NCI-H1436 treated with DMSO at 0.1 percent for 48 hours (cell line): ENCODE results near the gene ARL4C.
A peak's percentile ranks its signal among the peaks of the same experiment; 100 is the strongest.
"Not testable (repeated sequence)": the region's sequence is repeated elsewhere in the genome, so short reads cannot be mapped to it uniquely, and the experiment has no call there.

Source experiments
- DNase-seq: peaks from one replicate; lab custom pipeline; 2025; lab: John Stamatoyannopoulos, UW

Gene ARL4C

GRCh38 chr2:234476766-234477165 is 20.1 kb downstream of the ARL4C start:
- no peak for DNase-seq

- DNase-seq = no peak
Observed at GRCh38 chr2:234474654-234475053, 22.2 kb downstream of the ARL4C start.

GRCh38 chr2:234472155-234472554 is 24.7 kb downstream of the ARL4C start:
- no peak for DNase-seq

DNA sequence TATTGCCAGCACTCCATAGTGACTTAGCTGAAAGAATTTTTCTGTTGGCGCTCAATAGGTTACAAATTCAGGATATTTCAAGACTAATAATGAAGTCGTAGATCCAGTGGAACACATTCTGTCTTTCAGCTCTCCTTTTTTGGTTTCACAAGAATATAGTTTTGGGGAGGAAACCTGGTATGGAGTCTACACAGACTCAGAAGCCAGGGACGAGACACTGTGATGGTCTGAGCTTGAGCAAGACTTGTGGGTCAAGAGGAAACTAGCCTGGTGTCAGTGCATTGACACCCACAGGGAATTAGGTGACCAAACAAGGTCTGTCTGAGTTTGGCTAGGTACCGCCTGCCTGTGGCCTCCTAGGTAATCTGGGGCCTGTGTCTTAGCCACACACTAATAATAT is 26.9 kb downstream of the ARL4C start:
- DNase-seq = no peak

- no peak for DNase-seq
Observed at GRCh38 chr2:234469251-234469845, 27.5 kb downstream of the ARL4C start.

DNA sequence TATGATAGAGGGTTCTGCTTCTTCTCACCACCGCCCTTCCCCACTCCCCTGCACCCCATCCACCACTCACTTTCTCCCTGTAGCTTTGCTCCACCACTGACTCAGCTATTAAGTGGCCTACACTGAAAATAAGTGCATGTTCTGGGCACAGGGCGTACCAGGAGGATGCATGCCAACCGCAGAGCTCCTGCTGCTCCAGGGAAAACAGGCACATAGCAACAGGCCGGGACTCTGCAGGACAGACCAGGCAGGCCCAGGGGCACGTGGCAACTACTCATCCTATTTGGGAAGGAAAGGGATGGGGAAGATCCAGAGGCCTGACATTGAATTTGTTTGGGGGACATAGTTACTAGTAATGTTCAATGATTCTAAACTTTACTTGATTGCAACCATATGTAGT is 28.4 kb downstream of the ARL4C start:
- no peak for DNase-seq

GRCh38 chr2:234467289-234467688 is 29.6 kb downstream of the ARL4C start:
- DNase-seq = no peak

DNA sequence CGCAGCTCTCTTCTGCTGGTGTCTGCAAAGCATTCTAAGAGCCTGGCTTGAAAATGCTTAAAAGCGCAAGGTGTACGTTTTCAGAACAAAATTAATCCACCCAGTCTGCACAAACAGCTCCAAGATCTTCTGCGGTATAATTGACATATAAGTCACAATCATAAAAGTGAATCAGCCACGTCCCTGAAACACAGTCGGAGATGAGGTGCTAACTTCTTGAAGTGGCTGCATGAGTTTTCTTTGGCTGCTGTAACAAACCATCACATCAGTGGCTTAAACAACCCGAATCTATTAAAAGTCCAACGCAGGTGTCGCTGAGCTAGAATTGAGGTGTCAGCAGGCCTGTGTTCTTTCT is 32.6 kb downstream of the ARL4C start:
- no peak for DNase-seq

DNA sequence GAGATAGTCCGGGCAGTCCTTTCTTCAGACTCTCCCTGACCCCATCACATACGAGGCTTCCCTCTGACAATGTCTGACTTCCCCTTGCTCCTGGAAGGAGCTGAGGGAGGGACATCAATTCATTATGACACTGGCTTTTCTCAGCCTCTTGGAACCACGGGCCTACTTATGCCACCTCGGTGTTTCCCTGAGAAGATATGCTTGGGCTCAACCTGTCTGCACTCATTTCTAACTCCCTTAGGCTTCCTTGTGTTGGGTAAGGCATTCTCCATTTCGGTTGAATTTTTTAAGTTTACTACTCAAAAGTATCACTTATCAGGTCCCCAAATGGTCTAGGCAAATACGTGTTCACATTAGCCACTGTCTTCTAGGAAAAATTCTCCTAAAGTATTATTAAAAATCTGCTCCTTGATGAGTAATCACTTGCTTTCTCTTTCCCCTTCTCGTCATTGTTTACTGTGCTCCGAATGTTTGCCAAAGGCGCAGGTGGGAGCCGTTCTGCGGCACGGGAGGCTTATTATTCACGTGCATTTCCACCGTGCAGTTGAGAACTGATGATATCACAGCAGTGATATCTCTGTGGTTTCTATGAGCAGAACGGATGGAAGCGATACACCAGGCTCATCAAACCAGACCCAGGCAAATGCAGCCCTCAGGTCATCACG is 33.1 kb downstream of the ARL4C start:
- peak; percentile 74 for DNase-seq

- no peak for DNase-seq
Observed at GRCh38 chr2:234462218-234462992, 34.5 kb downstream of the ARL4C start.

GRCh38 chr2:234459401-234460009 is 37.4 kb downstream of the ARL4C start:
- no peak for DNase-seq

- DNase-seq = no peak
Observed at GRCh38 chr2:234458466-234458865, 38.4 kb downstream of the ARL4C start.

DNA sequence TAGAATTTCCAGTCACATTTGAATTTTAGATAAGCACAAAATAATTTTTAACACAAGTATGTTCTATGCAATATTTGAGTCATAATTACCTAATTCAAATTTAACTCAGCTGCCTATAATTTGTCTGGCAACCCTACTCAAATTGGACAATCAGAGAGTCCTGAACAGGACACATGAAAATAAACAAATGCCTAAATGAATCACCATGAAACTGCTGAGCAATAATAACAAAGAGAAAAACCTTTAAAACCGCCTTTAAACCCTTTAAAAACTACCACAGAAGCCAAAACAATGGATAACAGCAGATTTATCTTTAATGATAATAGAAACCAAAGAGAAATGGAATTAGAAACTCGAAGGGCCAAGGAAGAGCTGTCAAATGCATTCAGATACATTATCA is 39.5 kb downstream of the ARL4C start:
- no peak for DNase-seq

DNA sequence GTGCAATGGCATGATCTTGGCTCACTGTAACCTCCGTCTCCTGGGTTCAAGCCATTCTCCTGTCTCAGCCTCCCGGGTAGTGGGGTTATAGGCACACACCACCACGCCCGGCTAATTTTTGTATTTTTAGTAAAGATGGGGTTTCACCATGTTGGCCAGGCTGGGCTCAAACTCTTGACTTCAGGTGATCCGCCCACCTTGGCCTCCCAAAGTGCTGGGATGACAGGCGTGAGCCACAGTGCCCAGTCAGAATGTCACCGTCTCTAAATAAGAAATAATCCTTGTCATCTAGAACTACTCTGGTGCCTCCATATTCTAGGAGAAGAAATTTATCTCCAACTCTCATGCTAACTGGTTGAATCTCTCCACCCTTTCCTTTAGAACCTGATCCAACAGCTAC is 41.6 kb downstream of the ARL4C start:
- not testable (repeated sequence) for DNase-seq

DNA sequence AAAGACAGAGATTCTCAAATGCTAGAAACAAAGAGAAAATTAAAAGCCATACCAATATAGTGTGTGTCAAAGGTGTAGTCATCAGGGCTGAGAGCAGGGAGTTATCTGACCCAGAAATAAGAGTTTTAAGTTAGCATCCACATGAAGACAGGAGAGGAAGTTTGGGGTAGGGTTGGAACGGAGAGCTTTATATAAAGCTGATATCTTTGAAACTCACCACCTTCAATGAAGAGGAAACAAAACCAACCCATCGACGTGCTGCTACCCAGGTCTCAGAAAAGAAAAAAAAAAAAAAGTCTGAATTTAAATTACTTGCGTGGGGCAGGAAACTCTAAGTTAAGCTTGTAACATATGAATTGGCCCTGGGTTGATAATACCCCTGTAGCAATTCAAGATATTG is 42.4 kb downstream of the ARL4C start:
- DNase-seq = no peak

GRCh38 chr2:234453216-234453615 is 43.7 kb downstream of the ARL4C start:
- no peak for DNase-seq

GRCh38 chr2:234451852-234452625 is 44.8 kb downstream of the ARL4C start:
- DNase-seq = no peak

DNA sequence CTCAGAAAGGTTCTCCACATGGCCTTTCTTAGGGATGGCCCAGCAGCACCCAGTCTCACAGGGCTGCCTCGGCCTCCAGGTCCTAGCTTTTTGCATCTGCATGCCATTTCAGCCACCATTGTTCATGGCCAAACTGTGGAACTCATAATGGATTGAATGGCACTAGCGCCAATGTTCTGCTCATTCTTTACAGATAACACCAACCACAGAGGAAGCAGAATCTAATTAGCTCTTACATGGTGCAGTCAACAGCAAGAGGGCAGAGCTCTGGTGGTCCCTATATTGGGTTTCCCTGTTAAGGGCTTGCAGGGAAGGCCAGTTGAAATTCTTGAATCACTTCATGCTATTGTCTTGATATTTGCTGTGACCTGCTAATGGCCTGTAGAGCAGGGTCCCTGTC is 45.6 kb downstream of the ARL4C start:
- no peak for DNase-seq

GRCh38 chr2:234450431-234451124 is 46.3 kb downstream of the ARL4C start:
- peak; percentile 82 for DNase-seq

GRCh38 chr2:234448506-234449184 is 48.2 kb downstream of the ARL4C start:
- no peak for DNase-seq

DNA sequence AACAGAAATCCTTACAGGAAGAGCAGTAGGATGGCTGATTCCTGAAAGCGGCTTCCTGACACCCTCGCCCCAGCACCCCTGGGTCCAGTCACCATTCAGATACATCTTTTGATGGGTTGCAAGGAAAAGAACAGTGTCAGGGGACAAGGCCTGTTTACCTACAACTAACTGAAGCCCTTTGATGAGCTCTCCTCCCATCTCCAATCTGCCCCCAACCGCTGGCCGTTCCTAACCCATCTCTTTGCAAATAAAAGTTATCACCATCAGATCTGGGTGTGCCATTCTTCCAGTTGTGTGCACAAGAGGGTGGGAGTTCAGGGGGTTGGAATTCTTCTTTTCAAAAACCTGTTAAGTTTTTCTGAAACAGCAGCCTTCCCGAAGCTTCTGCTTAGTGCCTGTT is 48.9 kb downstream of the ARL4C start:
- no peak for DNase-seq
